ENCODE data around the gene DEFB125.
"Not testable (repeated sequence)": the region's sequence is repeated elsewhere in the genome, so short reads cannot be mapped to it uniquely, and the experiment has no call there.

The DEFB125 gene, protein sequence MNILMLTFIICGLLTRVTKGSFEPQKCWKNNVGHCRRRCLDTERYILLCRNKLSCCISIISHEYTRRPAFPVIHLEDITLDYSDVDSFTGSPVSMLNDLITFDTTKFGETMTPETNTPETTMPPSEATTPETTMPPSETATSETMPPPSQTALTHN

DNA sequence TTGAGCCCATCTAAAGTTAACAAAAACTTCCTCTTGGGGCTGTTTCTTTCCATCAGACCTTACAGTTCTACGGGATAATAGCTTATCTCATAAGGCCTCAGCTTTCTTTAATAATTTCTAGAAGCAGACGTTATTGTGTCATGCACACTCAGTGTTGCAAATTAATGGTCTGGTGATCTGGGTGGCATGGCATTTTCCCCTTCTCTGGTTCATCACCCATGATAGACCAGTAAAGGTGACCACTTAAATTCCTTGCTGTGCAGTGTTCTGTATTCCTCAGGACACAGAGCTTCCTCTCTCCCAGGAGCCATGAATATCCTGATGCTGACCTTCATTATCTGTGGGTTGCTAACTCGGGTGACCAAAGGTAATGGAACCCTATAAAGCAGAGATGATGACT, at the start of gene DEFB125:
Gene DEFB125 (plus strand): TSS at position 272 of the 400 bp plus-strand sequence. CDS start 38 bp downstream, at position 310.
- DNase-seq: no peak

DNA sequence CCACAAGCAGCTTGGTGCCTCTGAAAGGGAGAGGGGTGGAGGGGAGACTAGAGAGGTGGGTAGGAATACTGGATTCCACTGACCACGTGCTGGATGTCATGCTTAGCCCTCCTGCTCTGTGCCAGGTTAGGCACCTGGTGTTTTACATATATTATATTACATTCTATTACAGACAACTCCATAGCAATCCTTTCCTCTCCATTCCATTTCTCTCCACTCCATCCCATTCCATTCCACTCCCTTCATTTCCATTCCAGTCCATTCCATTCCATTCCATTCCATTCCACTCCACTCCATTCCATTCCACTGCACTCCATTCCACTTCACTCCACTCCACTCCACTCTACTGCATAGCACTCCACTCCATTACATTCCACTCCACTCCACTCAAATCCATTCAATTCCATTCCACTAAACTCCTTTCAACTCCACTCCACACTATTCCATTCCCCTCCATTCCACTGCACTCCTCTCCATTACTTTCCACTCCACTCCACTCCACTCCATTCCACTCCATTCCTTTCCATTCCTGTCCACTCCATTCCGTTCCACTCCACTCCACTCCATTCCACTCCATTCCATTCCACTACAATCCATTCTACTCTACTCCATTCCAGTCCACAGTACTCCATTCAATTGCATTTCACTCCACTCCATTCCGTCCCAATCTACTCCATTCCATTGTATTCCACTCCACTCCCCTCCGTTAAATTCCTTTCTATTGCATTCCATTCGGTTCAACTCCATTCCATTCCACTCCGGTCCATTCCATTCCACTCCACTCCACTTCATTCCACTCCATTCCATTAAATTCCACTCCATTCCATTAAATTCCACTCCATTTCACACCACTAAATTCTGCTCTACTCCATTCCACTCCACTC, 27.2 kb upstream of the DEFB125 start:
- DNase-seq: no peak

DNA sequence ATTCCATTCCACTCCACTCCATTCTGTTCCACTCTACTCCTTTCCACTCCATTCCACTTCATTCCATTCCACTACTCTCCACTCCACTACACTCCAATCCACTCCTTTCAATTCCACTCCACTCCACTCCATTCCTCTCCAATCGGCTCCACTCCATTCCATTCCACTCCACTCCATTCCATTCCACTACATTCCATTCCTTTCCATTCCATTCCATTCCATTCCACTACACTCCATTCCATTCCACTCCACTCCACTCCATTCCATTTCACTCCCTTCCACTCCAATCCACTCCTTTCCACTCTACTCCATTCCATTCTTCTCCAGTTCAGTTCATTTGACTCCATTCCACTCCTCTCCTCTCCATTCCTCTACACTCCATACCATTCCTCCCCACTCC, 26.2 kb upstream of the DEFB125 start:
- no peak for DNase-seq

DNA sequence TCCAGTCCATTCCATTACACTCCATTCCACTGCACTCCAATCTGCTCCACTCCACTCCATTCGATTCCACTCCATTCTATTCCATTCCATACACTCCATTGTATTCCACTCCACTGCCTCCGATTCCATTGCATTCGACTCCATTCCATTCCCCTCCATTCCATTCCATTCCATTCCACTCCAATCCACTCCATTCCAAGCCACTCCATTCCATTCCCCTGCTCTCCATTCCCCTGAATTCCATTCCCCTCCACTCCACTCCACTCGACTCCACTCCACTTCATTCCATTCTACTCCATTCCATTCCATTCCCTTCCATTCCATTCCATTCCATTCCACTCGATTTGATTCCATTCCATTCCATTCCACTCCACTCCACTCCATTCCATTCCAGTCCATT, 25.7 kb upstream of the DEFB125 start:
- no peak for DNase-seq

DNA sequence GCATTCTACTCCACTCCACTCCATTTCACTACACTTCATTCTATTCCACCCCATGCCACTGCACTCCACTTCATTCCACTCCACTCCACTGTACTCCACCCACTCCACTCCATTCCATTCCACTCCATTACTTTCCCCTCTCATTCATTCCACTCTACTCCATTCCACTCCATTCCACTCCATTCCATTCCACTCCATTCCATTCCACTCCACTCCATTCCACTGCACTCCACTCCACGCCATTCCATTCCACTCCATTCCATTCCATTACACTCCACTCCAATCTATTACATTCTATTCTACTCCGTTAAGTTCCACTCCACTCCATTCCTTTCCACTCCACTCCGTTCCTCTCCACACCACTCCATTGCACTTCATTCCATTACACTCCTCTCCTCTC, 25.0 kb upstream of the DEFB125 start:
- no peak for DNase-seq

DNA sequence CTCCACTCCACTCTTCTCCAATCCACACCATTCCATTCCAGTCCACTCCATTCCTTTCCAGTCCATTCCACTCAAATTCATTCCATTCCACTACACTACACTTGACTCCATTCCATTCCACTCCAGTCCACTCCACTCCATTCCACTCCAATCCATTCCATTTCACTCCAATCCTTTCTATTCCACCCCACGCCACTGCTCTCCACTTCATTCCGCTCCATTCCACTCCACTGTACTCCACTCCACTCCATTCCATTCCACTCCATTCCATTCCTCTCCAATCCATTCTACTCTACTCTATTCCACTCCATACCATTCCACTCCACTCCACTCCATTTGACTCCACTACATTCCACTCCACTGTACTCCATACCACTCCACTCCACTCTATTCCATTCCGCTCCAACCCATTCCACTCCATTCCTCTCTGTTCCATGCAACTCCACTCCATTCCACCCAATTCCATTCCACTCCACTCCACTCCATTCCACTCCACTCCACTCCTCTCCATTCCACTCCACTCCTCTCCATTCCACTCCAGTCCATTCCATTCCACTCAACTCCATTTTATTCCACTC, 23.4 kb upstream of the DEFB125 start:
- no peak for DNase-seq

DNA sequence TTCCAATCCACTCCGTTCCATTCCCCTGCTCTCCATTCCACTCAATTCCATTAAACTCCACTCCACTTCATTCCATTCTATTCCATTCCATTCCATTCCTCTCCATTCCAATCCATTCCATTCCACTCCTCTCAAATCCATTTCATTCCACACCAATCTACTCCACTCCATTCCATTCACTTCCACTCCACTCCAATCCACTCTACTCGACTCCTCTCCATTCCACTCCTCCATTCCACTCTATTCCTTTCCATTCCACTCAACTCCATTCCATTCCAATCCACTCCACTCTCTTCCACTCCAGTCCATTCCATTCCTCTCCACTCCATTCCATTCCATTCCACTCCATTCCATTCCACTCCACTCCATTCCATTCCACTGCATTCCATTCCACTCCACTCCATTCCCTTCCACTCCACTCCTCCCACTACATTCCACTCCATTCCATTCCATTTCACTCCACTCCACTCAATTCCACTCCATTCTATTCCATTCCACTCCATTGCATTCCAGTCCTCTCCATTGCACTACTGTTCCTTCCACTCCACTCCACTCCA, 22.6 kb upstream of the DEFB125 start:
- no peak for DNase-seq

DNA sequence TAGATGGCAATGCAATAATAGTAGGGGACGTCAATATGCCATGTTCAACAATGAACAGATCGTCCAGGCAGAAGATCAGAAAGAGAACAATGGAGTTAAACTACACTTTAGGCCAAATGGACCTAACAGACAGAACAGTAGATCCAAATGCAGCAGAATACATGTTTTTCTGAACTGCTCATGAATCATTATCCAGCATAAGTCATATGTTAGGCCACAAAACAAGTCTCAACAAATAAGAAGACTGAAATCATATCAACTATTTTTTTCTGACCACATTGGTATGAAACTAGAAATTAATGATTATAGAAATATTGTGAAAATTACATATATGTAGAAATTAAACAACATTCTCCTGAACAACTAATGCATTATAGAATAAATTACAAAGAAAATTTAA, 10.2 kb upstream of the DEFB125 start:
- DNase-seq: no peak

DNA sequence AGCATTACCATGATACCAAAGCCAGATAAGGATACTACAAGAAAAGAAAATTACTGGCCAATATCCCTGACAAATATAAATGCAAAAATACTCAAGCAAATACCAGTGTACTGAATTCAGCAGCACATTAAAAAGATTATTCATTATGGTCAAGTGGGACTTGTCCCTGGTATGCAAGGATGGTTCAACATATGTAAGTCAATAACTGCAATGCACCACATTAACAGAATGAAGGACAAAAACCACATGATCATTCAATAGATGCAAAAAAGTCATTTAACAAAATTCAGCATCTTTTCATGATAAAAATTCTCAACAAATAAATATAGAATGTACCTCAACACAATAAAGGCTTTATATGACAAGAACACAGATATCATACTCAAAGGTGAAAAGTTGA, 9.1 kb upstream of the DEFB125 start:
- no peak for DNase-seq

DNA sequence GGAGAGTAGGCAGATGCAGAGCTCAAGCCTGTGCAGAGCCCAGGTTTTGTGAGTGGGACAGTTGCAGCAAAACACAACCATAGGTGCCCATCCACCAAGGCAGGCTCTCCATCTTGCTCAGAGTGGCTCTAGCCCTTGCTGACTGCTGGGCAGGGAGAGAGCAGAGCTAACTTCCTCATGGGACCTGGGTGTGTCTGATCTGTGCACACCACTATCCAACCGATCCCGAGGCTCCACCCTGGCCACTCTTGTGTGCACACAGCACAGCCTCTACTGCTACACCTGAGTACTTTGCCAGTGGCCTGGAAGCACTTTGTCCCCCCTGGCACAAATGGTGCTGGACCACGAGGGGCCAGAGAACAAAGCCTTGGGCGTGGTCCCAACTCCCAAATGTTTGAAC, 7.9 kb upstream of the DEFB125 start:
- no peak for DNase-seq

DNA sequence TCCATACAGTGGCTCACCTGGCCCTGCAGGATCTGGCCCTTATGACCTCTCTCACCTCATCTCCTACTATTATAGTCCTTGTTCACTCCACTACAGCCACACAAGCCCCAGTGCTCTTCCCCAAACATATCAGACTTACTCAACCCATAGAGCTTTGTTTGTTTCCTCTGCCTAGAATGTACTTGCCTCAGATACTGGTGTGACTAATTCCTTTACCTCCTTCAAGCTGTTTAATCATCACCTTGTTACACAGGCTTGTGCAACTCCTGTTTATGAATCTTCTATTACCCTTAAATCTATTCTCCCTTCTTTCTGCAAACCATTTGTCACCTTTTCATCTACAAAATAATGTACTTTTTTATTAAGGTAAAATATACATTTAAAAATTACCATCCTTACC, 3.2 kb downstream of the DEFB125 start:
- no peak for DNase-seq

DNA sequence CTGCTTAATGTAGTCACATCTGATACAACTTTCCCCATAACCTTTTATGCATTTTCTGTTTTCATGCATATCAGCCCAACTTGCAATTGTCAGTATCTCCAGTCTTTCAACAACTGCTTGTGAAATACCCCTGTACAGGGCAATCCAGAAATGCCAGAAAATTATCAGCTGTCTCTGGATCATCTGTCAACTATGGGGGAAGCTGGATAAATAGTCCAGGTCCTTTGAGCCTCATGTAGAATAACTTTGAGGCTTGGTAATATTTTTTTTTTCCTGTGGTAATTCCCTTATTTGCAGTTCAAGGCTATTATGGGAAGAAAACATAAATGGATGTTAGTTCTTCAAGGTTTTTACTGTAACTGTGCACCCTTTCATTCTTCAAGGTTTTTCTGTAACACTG, 6.2 kb downstream of the DEFB125 start:
- DNase-seq: no peak

DNA sequence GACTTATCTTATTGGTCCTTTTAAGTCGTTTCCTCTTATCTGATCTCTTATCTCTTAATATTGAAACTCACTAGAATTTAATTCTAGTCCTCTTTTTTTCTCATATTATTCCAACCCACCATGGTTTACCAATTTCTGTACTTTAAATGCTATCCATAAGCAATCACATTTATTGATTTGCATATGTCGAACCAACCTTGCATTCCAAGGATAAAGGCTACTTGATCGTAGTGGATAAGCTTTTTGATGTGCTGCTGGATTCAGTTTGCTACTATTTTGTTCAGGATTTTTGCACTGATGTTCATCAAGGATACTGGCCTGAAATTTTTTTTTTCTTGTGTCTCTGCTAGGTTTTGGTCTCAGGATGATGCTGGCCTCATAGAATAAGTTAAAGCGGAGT, 7.7 kb downstream of the DEFB125 start:
- no peak for DNase-seq

DNA sequence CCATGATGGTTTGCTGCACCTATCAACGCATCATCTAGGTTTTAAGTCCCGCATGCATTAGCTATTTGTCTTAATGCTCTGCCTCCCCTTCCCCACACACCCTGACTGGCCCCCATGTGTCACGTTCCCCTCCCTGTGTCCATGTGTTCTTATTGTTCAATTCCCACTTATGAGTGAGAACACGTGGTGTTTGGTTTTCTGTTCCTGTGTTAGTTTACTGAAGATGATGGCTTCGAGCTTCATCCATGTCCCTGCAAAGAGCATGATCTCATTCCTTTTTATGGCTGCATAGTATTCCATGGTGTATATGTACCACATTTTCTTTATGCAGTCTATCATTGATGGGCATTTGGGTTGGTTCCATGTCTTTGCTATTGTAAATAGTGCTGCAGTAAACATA, 10.2 kb downstream of the DEFB125 start:
- not testable (repeated sequence) for DNase-seq

DNA sequence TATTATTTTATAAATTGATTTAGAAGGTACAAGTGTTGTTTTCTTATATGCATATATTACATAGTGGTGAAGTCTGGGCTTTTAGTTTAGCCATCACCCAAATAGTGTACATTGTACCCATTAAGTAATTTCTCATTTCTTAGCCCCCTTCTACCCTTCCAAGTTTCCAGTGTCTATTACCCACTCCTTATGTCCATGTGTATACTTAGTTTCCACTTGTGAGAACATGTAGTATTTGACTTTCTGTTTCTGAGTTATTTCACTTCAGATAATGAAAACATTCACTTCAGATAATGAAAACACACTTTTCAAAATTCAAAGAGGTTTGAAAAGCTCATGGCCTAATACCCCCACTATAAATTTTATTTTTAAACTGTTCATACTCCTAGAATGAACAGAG, 14.5 kb downstream of the DEFB125 start:
- no peak for DNase-seq

DNA sequence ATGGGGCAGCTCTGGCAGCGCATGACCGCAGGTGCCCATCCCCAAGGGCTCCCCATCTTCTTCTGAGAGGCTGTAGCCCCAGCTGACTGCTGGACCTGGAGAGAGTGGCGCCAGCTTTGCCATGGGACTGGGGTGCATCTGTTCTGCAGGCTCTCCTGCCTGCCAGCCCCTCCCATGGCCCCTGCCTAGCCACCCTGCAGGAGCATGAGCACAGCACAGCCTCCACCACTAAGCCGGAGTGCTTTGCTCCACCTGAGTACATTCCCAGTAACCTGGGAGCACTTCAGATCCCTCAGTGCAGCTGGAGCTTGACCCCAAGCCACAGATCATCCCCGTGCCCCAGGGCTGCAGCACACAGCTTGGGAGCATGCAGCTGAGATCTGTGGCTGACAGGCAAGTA, 16.0 kb downstream of the DEFB125 start:
- no peak for DNase-seq

DNA sequence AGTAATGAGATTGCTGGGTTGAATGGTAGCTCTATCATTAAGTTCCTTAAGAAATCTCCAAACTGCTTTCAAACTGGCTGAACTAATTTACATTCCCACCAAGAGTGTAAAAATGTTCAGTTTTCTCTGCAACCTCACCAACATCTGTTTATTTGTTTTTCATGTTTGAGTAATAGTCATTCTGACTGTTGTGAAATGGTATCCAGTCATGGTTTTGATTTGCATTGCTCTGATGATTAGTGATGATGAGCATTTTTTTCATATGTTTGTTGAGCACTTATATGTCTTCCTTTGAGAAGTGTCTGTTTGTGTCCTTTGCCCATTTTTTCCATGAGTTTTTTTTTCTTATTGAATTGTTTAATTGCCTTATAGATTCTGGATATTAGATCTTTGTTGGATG, 24.9 kb downstream of the DEFB125 start:
- no peak for DNase-seq

DNA sequence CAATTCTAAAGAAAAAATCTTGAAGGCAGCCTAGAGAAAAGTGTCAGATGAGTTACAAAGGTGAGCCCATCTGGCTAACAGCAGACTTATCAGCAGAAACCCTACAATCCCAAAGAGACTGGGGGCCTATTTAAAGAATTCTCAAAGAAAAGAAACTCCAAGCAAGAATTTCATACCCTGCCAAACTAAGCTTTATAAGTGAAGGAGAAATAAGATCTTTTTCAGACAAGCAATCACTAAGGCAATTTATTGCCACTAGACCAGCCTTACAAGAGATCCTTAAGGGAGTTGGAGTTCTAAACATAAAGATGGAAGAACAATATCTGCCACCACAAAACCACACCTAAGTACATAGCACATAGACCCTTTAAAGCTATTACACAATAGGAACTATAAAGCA, 30.0 kb downstream of the DEFB125 start:
- DNase-seq: no peak

DNA sequence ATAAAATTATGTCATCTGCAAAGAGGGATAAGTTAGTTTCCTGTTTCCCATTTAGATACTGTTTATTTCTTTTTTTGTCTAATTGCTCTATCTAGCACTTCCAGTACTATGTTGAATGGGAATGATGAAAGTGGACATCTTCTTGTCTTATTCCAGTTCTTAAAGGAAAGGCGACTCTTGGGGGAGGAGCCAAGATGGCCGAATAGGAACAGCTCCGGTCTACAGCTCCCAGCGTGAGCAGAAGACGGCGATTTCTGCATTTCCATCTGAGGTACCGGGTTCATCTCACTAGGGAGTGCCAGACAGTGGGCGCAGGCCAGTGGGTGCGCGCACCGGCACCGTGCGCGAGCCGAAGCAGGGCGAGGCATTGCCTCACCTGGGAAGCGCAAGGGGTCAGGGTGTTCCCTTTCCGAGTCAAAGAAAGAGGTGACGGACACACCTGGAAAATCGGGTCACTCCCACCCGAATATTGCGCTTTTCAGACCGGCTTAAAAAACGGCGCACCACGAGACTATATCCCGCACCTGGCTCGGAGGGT, 42.4 kb downstream of the DEFB125 start:
- not testable (repeated sequence) for DNase-seq

DNA sequence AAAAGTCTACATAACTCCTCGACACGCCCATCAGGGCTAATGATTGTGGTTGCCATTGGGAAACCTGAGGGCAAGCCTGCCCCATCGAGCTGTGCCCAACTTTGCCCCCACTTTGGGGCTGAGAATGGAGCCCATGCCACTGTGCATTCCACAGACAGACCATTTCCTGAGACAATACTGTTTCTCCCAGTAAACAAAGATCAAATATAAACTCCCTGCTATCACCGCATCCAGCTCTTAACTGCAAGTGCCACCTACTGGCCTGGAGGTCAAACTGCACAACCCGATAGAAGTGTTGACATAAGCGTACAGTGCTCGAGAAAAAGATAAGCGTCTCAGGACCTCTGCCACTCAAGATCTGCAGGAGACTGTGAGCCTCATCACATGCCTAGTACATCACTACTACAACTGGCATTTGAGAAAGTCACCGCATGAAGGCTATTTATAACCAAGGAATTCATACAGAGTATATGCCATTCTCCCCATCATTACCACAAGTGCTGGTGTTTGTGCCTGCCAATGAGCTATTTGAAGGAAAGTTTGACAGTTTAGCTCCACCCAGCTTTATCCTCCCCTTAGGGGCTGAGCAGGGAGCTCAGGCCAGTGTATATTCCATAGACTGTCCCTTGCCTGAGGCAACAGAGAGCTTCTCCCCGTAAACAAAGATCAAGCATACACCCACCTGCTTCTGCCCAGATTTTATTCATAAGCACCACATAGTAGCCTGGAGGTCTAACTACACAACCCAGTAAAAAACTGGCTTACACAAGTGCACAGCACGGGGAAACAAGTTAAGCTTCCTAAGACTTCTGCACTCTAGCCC, 50.4 kb downstream of the DEFB125 start:
- DNase-seq: peak; percentile 31

DNA sequence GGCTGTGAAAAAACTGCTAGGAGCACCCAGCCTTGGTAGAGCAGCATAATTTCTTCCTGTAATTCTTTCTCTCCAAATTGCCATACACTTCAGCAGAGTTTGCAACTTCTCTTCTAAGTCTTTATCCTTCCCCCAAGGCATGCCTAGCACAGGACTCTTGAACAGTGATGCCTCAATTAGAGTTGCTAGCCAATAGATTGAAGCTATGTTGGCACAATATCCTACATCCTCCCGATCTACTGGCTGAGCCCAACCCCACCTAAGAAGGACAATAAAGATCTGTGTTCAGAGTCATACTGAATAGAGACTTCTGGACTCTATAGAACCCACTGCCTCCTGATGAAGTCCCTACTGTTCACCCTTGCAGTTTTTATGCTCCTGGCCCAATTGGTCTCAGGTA, 54.8 kb downstream of the DEFB125 start, which contains the start of gene DEFB126:
Gene DEFB126 (plus strand): TSS at position 301 of the 400 bp plus-strand sequence. CDS start 39 bp downstream, at position 340.
- no peak for DNase-seq

DNA sequence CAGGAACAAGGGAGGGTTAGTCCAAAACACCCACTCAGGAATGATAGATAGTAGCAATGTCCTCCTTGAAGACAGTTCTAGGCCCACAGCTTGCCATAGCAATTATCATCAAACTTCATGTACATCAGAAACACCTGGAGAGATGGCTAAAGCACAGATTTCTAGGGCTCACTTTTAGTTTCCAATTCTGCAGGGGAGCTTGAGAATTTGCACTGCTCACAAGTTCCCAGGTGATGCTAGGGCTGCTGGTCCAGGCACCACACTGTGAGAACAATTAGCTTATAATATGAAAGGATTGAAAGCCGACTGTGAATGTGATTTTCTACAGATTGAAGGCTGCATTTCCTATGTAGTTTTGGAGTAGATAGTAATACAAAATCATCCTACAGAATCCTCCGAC, 58.4 kb downstream of the DEFB125 start:
- DNase-seq: no peak
